HepG2 (cell line): ENCODE results near the gene EIF4G2. TPM values are rescaled to one million over a fixed set of nuclear protein-coding genes. Genes with fewer than 3 reads are reported as not detected.

Experiments used
- GATAD1 ChIP-seq: IDR thresholded peaks from 2 replicates; pipeline ENCODE4 v1.6.1; 2016; ENCODE audit warnings: missing genetic modification reagents, missing compliant biosample characterization
- HNF4G ChIP-seq, 2 experiments: sonication (generic) in 1 of 2; formaldehyde crosslinking in 1 of 2; IDR thresholded peaks; 2 replicates each; pipeline versions ENCODE4 v1.4.0 to v1.6.1; 2011 to 2020; ENCODE audit warnings: borderline replicate concordance in 2 of 2, low read depth in 2 of 2, mild to moderate bottlenecking in 2 of 2, low read length in 1 of 2, missing genetic modification reagents in 1 of 2, moderate library complexity in 1 of 2
- NRL ChIP-seq: sonication (generic); formaldehyde crosslinking; IDR thresholded peaks from 2 replicates; pipeline ENCODE4 v1.5.0; 2020; ENCODE audit warnings: missing genetic modification reagents, mild to moderate bottlenecking, moderate library complexity, borderline replicate concordance
- POLR2AphosphoS5 ChIP-seq: IDR thresholded peaks from 2 replicates; pipeline ENCODE4 v1.6.1; 2012; ENCODE audit warnings: low read depth, low read length
- SIN3A ChIP-seq: IDR thresholded peaks from 2 replicates; pipeline ENCODE4 v1.6.1; 2011; ENCODE audit warnings: low read depth, mild to moderate bottlenecking, control low read depth, low read length, borderline replicate concordance
- SRSF9 ChIP-seq: fragments of 200-400 bp; formaldehyde crosslinking; IDR thresholded peaks from 2 replicates; pipeline ENCODE4 v1.6.1; 2018; ENCODE audit warnings: borderline replicate concordance, mild to moderate bottlenecking, low read depth, low read length; ENCODE audit not compliant: insufficient read depth, poor library complexity, severe bottlenecking
- SSRP1 ChIP-seq: IDR thresholded peaks from 2 replicates; pipeline ENCODE4 v1.6.1; 2016; ENCODE audit warnings: control low read depth
- ZBTB38 ChIP-seq: sonication (generic); formaldehyde crosslinking; IDR thresholded peaks from 2 replicates; pipeline ENCODE4 v1.5.1; 2020; ENCODE audit warnings: mild to moderate bottlenecking, missing genetic modification reagents
- ZNF138 ChIP-seq: sonication (generic); formaldehyde crosslinking; IDR thresholded peaks from 2 replicates; pipeline ENCODE4 v1.5.0; 2020; ENCODE audit warnings: mild to moderate bottlenecking, low read depth, missing genetic modification reagents
- ZNF253 ChIP-seq: sonication (generic); formaldehyde crosslinking; IDR thresholded peaks from 2 replicates; pipeline ENCODE4 v1.8.0; 2022; ENCODE audit warnings: mild to moderate bottlenecking, missing genetic modification reagents, borderline replicate concordance
- ZNF317 ChIP-seq: sonication (generic); formaldehyde crosslinking; IDR thresholded peaks from 2 replicates; pipeline ENCODE4 v1.5.0; 2020; ENCODE audit warnings: mild to moderate bottlenecking, missing genetic modification reagents
- ZNF326 ChIP-seq: sonication (generic); formaldehyde crosslinking; IDR thresholded peaks from 2 replicates; pipeline ENCODE4 v1.4.0; 2020; ENCODE audit warnings: missing genetic modification reagents, borderline replicate concordance
- ZNF468 ChIP-seq: sonication (generic); formaldehyde crosslinking; IDR thresholded peaks from 2 replicates; pipeline ENCODE4 v1.8.0; 2022; ENCODE audit warnings: mild to moderate bottlenecking, moderate library complexity, missing genetic modification reagents
- ZNF577 ChIP-seq: sonication (generic); formaldehyde crosslinking; IDR thresholded peaks from 2 replicates; pipeline ENCODE4 v1.4.0; 2020; ENCODE audit warnings: mild to moderate bottlenecking, low read depth, missing genetic modification reagents, borderline replicate concordance
- polyA plus RNA-seq, 8 experiments: library from polyadenylated mRNA; depleted of rRNA in 3 of 8; stranded (reverse) in 7 of 8; unstranded in 1 of 8; fragments of >200 nt; fragmentation: Illumina TruSeq in 4 of 8; extraction: Trizol in 4 of 8; gene quantifications; 2 replicates each; pipeline versions ENCODE4 v1.2.1 to v1.2.3, GENCODE V29; 2011 to 2016; ENCODE audit warnings: low read depth in 4 of 8, missing spikeins in 1 of 8, mixed read lengths in 1 of 8; ENCODE audit not compliant: insufficient read depth in 1 of 8
- total RNA-seq, 5 experiments: library from RNA; depleted of rRNA; stranded (reverse); fragments of >200 nt; fragmentation: Illumina TruSeq; extraction: Trizol; gene quantifications; 2 replicates each; pipeline ENCODE4 v1.2.3, GENCODE V29; 2016; ENCODE audit warnings: low read depth in 1 of 5
- TF ChIP-seq, protein P1 (sequence below): sonication (generic); formaldehyde crosslinking; conservative IDR thresholded peaks from 2 replicates; pipeline ENCODE4 v1.8.0; 2022; ENCODE audit warnings: mild to moderate bottlenecking, moderate library complexity, missing genetic modification reagents
- TF ChIP-seq, protein P2 (sequence below): IDR thresholded peaks from 2 replicates; pipeline ENCODE4 v1.6.1; 2016; ENCODE audit warnings: control low read depth
- TF ChIP-seq, protein P3 (sequence below): sonication (generic); formaldehyde crosslinking; IDR thresholded peaks from 2 replicates; pipeline ENCODE4 v1.5.1; 2020; ENCODE audit warnings: mild to moderate bottlenecking, missing genetic modification reagents, moderate library complexity
- TF ChIP-seq, protein P4 (sequence below): sonication (generic); formaldehyde crosslinking; IDR thresholded peaks from 2 replicates; pipeline ENCODE4 v1.4.0; 2020; ENCODE audit warnings: low read depth, mild to moderate bottlenecking, missing genetic modification reagents
- TF ChIP-seq, protein P5 (sequence below): sonication (generic); formaldehyde crosslinking; IDR thresholded peaks from 2 replicates; pipeline ENCODE4 v1.4.0; 2020; ENCODE audit warnings: mild to moderate bottlenecking, missing genetic modification reagents

The EIF4G2 gene
- total and polyA plus RNA-seq, 2 of the 13 experiments (the other 11 are each of a cell fraction or from before 2014, with no cell fraction given): 362 to 546 TPM

DNA sequence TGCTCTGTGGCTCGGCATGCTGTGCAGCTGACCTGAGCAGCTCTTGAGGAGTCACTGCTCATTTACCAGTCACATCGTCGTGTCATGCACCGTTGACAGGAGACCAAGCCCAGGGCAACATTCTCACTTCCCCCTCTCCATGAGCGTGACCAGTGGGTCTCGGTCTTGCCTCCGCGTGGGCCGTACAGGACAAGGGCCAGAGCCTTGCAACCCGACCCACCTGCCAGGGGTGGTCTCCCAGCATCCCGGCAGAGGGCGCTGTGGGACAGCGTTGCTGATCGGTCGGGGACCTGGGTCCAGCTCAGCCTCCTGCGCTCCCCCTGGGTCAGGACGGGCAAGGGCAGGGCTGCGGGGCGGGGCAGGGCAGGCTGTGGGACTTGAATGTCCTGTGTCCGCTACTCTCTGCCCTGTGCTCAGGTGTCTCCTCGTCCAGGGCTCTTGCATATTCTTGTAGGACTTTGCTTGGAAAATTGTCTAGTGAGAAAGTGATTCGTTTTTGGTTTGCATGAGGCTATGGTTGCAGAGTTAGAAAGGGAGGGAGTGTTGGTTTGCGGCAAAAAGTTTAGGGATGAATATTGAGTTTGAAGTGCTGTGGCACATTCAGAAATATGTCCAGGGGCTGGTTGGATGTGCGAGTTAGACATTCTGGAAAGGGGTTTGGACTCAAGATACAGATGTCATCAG is 16.2 kb downstream of the EIF4G2 start (continued):
- TF ChIP-seq POLR2AphosphoS5: no peak
- no peak for TF ChIP-seq SIN3A
- TF ChIP-seq ZNF577 (CRISPR knock-in tag): no peak
- TF ChIP-seq, protein P1, sequence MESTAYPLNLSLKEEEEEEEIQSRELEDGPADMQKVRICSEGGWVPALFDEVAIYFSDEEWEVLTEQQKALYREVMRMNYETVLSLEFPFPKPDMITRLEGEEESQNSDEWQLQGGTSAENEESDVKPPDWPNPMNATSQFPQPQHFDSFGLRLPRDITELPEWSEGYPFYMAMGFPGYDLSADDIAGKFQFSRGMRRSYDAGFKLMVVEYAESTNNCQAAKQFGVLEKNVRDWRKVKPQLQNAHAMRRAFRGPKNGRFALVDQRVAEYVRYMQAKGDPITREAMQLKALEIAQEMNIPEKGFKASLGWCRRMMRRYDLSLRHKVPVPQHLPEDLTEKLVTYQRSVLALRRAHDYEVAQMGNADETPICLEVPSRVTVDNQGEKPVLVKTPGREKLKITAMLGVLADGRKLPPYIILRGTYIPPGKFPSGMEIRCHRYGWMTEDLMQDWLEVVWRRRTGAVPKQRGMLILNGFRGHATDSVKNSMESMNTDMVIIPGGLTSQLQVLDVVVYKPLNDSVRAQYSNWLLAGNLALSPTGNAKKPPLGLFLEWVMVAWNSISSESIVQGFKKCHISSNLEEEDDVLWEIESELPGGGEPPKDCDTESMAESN (CRISPR knock-in tag): peak; percentile 61; the same call in 1 of the 2 replicates
- TF ChIP-seq SRSF9: no peak
- no peak for TF ChIP-seq ZNF468 (CRISPR knock-in tag)
- TF ChIP-seq SSRP1 (CRISPR knock-in tag): no peak
- TF ChIP-seq, protein P2, sequence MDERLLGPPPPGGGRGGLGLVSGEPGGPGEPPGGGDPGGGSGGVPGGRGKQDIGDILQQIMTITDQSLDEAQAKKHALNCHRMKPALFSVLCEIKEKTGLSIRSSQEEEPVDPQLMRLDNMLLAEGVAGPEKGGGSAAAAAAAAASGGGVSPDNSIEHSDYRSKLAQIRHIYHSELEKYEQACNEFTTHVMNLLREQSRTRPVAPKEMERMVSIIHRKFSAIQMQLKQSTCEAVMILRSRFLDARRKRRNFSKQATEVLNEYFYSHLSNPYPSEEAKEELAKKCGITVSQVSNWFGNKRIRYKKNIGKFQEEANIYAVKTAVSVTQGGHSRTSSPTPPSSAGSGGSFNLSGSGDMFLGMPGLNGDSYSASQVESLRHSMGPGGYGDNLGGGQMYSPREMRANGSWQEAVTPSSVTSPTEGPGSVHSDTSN: no peak
- TF ChIP-seq, protein P3, sequence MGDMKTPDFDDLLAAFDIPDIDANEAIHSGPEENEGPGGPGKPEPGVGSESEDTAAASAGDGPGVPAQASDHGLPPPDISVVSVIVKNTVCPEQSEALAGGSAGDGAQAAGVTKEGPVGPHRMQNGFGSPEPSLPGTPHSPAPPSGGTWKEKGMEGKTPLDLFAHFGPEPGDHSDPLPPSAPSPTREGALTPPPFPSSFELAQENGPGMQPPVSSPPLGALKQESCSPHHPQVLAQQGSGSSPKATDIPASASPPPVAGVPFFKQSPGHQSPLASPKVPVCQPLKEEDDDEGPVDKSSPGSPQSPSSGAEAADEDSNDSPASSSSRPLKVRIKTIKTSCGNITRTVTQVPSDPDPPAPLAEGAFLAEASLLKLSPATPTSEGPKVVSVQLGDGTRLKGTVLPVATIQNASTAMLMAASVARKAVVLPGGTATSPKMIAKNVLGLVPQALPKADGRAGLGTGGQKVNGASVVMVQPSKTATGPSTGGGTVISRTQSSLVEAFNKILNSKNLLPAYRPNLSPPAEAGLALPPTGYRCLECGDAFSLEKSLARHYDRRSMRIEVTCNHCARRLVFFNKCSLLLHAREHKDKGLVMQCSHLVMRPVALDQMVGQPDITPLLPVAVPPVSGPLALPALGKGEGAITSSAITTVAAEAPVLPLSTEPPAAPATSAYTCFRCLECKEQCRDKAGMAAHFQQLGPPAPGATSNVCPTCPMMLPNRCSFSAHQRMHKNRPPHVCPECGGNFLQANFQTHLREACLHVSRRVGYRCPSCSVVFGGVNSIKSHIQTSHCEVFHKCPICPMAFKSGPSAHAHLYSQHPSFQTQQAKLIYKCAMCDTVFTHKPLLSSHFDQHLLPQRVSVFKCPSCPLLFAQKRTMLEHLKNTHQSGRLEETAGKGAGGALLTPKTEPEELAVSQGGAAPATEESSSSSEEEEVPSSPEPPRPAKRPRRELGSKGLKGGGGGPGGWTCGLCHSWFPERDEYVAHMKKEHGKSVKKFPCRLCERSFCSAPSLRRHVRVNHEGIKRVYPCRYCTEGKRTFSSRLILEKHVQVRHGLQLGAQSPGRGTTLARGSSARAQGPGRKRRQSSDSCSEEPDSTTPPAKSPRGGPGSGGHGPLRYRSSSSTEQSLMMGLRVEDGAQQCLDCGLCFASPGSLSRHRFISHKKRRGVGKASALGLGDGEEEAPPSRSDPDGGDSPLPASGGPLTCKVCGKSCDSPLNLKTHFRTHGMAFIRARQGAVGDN (CRISPR knock-in tag): peak; percentile 72
- TF ChIP-seq ZBTB38 (CRISPR knock-in tag): peak; percentile 65
- TF ChIP-seq GATAD1 (CRISPR knock-in tag): 0 out of 2 replicates have a peak, but pooled peaks have one; percentile 46
- peak; percentile 69; the same call in 1 of the 2 replicates for TF ChIP-seq NRL (CRISPR knock-in tag)
- TF ChIP-seq ZNF253 (CRISPR knock-in tag): no peak
- TF ChIP-seq, protein P4, sequence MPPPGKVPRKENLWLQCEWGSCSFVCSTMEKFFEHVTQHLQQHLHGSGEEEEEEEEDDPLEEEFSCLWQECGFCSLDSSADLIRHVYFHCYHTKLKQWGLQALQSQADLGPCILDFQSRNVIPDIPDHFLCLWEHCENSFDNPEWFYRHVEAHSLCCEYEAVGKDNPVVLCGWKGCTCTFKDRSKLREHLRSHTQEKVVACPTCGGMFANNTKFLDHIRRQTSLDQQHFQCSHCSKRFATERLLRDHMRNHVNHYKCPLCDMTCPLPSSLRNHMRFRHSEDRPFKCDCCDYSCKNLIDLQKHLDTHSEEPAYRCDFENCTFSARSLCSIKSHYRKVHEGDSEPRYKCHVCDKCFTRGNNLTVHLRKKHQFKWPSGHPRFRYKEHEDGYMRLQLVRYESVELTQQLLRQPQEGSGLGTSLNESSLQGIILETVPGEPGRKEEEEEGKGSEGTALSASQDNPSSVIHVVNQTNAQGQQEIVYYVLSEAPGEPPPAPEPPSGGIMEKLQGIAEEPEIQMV: no peak; the same call in 1 of the 2 replicates
- TF ChIP-seq ZNF326 (CRISPR knock-in tag): no peak
- no peak for TF ChIP-seq ZNF317 (CRISPR knock-in tag)
- no peak for TF ChIP-seq HNF4G (IDR thresholded peaks at IDR 0.05; ENCODE audit: borderline replicate concordance, low read depth, low read length)
- TF ChIP-seq HNF4G (CRISPR knock-in tag; IDR thresholded peaks at IDR 0.05; ENCODE audit: borderline replicate concordance, low read depth): no peak
- TF ChIP-seq, protein P5, sequence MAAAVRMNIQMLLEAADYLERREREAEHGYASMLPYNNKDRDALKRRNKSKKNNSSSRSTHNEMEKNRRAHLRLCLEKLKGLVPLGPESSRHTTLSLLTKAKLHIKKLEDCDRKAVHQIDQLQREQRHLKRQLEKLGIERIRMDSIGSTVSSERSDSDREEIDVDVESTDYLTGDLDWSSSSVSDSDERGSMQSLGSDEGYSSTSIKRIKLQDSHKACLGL (CRISPR knock-in tag): no peak
- no peak for TF ChIP-seq ZNF138 (CRISPR knock-in tag)
